ENCODE data around the gene BTNL2.

DNA sequence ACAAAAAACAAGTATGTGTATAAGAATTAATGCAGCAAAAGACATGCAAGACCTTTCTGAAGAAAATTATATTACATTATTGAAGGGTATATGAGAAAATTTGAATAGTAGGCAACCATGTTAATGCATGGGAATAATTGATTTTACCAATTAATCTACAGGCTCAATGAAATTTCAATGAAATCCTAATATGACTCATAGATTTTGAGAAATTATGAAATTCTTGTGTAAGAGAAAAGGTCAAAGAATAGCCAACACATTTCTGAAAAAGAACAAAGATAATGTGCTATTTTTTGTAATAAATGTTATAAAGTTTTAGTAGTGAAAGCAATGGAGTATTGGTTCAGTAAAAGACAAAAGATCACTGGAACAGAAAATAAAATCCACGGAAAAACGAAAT is 53.6 kb downstream of the BTNL2 start:
- TF ChIP-seq, protein P1, sequence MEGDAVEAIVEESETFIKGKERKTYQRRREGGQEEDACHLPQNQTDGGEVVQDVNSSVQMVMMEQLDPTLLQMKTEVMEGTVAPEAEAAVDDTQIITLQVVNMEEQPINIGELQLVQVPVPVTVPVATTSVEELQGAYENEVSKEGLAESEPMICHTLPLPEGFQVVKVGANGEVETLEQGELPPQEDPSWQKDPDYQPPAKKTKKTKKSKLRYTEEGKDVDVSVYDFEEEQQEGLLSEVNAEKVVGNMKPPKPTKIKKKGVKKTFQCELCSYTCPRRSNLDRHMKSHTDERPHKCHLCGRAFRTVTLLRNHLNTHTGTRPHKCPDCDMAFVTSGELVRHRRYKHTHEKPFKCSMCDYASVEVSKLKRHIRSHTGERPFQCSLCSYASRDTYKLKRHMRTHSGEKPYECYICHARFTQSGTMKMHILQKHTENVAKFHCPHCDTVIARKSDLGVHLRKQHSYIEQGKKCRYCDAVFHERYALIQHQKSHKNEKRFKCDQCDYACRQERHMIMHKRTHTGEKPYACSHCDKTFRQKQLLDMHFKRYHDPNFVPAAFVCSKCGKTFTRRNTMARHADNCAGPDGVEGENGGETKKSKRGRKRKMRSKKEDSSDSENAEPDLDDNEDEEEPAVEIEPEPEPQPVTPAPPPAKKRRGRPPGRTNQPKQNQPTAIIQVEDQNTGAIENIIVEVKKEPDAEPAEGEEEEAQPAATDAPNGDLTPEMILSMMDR (IDR thresholded peaks at IDR 0.05; ENCODE audit: insufficient read depth, low read depth, low read length), result no peak
- TF ChIP-seq EZH2 (IDR thresholded peaks at IDR 0.05; ENCODE audit: insufficient read depth, low read length), result no peak
